ENCODE data around the gene KBTBD13.
"Not testable (repeated sequence)": the region's sequence is repeated elsewhere in the genome, so short reads cannot be mapped to it uniquely, and the experiment has no call there.

The KBTBD13 gene

DNA sequence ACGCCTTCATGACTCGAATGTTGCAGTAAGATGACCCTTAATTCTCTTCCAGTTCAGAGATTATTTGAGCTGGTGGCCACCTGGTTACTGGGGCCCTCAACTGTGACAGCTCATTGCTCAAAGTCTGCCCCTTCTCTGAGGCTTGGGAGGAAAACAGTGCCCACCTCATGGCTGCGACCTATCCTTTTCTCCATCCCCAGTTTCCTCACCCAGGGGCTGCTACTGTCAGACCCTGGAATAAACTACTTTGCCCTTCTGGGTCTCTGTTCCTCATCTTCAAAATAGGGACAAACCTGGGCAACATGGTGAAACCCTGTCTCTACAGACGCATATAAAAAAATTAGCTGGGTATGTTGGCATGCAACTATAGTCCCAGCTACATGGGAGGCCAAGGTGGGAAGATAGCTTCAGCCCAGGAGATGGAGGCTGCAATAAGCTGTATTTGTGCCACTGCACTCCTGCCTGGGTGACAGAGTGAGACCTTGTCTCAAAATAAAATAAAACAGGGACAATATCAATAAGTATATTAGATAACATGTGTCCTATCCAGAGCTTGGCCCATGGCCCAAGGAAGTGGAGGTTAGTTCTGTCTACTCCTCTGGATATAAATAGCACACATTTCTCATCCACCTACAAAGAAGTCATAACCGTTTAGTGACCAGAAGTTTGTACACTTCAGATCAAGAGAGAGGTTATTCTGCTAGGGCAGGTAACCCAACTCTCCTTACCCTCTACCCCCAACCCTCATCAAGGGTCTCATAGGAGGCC, 6.6 kb upstream of the KBTBD13 start:
- no peak for DNase-seq (ENCODE audit: low read depth)

GRCh38 chr15:65071381-65071811, 5.2 kb upstream of the KBTBD13 start:
- DNase-seq (ENCODE audit: low read depth), result no peak

- DNase-seq (ENCODE audit: low read depth), result no peak
Observed at GRCh38 chr15:65072027-65072426, 4.5 kb upstream of the KBTBD13 start.

- no peak for DNase-seq (ENCODE audit: low read depth)
Observed at GRCh38 chr15:65072617-65073016, 3.9 kb upstream of the KBTBD13 start.

- not testable (repeated sequence) for DNase-seq (ENCODE audit: low read depth)
Observed at GRCh38 chr15:65074946-65075345, 1.6 kb upstream of the KBTBD13 start.

GRCh38 chr15:65075607-65076395, 745 bp upstream of the KBTBD13 start:
- DNase-seq (ENCODE audit: low read depth), result not testable (repeated sequence)

DNA sequence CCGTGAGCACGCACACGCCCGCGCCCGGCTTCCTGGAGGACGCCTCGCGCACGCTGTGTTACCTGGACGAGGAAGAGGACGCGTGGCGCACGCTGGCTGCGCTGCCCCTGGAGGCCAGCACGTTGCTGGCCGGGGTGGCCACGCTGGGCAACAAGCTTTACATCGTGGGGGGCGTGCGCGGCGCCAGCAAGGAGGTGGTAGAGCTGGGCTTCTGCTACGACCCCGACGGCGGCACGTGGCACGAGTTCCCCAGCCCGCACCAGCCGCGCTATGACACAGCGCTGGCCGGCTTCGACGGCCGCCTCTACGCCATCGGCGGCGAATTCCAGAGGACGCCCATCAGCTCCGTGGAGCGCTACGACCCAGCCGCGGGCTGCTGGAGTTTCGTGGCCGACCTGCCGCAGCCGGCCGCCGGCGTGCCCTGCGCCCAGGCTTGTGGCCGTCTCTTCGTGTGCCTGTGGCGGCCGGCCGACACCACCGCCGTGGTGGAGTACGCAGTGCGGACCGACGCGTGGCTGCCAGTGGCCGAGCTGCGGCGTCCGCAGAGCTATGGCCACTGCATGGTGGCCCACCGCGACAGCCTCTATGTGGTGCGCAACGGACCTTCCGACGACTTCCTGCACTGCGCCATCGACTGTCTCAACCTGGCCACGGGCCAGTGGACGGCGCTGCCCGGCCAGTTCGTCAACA, 890 bp downstream of the KBTBD13 start:
- DNase-seq (ENCODE audit: low read depth), result no peak

- no peak for DNase-seq (ENCODE audit: low read depth)
Observed at GRCh38 chr15:65077981-65078352, 1.4 kb downstream of the KBTBD13 start.

- no peak for DNase-seq (ENCODE audit: low read depth)
Observed at GRCh38 chr15:65079580-65079979, 3.0 kb downstream of the KBTBD13 start.

DNA sequence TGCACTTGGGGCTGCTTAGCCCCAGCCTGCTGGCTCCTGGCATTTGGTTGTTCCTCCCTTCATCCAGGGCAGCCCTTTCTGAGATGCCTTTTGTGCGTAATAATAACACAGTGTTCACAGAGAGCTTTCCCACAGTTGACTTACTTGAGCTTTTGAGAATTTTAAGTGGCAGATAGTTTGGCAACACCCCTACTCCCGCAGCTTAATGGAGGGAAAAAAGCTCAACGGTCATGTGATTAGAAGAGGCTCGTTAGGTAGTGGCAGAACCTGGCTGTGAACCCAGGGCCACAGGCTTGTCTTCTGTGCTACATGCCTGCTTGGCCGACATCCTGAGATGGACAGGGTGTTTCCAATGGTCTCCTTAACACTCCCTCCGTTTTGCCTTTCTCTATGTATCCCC, 4.7 kb downstream of the KBTBD13 start:
- DNase-seq (ENCODE audit: low read depth), result no peak

- DNase-seq (ENCODE audit: low read depth), result no peak
Observed at GRCh38 chr15:65081758-65082157, 5.2 kb downstream of the KBTBD13 start.

DNA sequence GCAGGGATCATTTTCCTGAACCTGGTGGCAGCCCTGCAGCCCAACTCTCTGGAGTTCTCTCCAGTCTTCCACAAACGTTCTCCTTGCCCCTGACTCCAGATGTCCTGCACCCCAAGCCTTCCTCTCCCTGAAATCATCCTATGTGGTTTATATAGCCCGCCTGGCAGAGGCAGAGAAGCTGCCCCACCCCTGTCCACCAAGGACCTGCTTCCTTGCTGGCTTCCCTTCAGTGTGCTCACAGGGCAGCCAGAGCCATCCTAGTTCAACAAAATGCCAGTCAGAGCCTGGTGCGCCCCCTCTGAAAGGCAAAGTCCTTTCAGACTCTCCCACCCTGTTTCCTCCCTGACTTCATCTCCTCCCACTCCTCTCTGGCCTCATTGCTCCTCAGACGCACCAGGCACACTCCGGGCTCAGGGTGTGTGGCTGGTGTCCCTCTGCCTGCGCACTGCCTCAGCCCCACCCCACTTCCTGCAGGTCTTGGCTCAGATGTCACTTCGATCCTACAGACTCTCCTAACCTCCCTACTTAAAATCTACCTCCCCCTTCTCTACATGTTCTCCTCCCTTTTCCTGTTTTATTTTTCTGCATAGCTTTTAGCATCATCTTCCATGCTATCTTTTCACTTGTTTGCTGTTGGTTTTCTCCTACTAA, 5.9 kb downstream of the KBTBD13 start:
- no peak for DNase-seq (ENCODE audit: low read depth)

- no peak for DNase-seq (ENCODE audit: low read depth)
Observed at GRCh38 chr15:65083262-65083701, 6.7 kb downstream of the KBTBD13 start.

DNA sequence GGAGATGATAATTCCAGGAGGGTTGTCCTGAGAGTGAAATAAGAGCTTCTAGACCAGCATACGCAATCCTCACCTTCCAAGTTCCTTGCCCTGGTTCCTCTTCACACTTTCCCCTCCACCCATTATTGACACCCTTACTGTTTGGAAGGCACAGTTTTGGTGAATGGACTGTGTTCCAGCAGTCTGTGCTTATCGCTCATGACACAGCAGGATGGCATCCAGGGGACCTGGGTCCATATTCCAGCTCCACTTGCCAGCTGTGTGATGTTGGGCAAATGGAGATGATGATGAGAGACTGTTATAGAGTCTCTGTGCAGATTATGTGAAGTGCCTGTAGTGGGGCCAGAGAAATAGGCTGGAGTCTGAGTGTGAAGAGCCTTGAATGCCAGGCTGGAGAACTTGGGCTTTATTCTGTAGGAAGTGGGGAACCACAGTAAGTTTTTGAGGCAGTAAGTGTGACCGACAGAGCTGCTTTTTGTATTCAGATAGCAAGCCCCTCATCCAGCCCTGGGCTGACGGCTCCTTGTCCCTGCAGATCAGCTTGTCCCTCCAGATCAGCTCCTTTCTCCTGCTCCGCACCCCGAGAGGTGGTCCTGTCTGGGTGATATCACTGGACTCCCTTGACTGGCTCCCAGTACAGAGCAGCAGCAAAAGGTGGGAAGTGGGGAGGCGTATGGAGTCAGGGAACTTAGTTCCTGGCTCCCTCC, 8.1 kb downstream of the KBTBD13 start:
- no peak for DNase-seq (ENCODE audit: low read depth)

GRCh38 chr15:65085207-65085753, 8.7 kb downstream of the KBTBD13 start:
- no peak for DNase-seq (ENCODE audit: low read depth)

DNA sequence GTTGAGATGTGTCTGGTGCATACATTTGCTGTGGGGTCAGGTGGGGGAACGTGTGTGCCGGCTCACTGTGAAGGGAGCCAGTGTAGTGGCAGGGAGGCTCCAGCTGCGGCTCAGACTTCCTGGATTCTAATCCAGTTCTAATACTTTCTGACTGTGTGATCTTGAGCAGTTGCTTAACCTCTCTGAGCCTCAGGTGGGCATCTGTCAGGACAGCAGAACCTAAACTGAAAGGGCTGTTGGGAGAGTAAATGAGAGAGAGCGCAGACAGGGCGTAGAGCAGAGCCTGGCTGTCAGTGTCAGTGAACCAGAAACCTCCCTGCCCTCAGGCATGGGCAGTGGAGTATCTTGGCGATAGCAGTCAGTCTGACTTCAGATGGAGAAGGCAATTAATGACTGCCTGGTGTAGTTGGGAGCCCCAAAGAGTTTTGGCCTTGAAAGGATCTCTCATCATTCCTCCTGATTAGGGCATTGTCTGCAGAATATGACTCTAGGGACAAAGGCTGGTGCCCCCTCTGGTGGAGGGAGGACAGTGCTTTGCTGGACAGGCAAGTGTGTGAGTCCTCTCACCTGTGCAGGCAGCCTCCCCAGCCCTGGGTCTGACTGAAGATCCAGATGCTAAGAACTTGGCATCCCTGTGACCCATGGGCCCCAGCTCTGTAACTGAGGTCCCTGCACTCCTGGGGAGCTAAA, 9.6 kb downstream of the KBTBD13 start:
- DNase-seq (ENCODE audit: low read depth), result no peak

DNA sequence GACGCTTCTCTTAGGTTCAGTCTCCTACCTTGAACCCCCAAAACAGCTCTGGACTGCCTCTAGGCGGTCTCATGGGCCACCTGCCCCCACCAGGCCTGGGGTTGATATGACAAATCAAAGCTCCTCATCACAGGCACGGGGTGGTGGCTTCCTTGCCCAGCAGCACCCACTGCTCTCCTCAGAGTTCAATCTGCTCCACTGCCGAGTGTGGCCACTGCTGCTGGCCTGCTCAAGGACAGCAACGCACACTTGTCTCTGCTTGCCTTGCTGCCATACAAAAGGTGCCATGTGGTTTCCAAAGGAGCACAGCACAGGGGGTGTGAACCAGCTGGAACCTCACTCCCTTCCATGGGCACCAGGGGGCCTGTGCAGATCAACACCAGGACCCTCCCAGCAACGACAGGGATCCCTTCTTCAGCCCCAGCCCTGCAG, 10.2 kb downstream of the KBTBD13 start:
- DNase-seq (ENCODE audit: low read depth), result no peak

DNA sequence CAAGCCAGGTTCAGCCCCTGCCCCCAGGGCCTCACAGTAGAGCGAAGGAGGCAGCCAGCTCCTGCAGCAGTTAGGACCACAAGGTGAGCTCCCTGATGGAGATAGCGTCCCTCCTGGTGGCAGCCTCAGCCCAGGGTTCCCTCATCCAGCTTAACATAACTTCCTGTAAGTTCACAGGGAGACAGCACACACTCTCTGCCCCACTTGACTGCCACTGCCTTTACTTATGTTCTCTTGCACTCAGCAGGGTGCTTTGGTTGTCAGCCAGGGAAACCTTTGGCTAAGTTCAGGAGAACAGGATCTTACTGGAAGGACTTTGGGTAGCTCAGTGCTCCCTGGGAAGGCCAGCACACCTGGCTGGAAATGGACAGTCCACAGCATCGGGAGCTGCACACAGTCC, 10.9 kb downstream of the KBTBD13 start:
- no peak for DNase-seq (ENCODE audit: low read depth)

GRCh38 chr15:65087873-65088642, 11.5 kb downstream of the KBTBD13 start:
- no peak for DNase-seq (ENCODE audit: low read depth)

GRCh38 chr15:65088643-65089021, 12.1 kb downstream of the KBTBD13 start:
- DNase-seq (ENCODE audit: low read depth), result no peak
